ENCODE results near the gene TMEM131. TPM values are rescaled to one million over a fixed set of nuclear protein-coding genes. Genes with fewer than 3 reads are reported as not detected.

The TMEM131 gene
- total RNA-seq, 4 donors from 2014 or later, result 24.1 to 44.6 (median 34.4) TPM

- ATAC-seq (ENCODE audit: low FRiP score) (no peak), DNase-seq (ENCODE audit: low spot score) (no peak)
- no peak for TF ChIP-seq CTCF (IDR thresholded peaks at IDR 0.05)
Measured at GRCh38 chr2:97781981-97782380, 213.8 kb downstream of the TMEM131 start.

DNA sequence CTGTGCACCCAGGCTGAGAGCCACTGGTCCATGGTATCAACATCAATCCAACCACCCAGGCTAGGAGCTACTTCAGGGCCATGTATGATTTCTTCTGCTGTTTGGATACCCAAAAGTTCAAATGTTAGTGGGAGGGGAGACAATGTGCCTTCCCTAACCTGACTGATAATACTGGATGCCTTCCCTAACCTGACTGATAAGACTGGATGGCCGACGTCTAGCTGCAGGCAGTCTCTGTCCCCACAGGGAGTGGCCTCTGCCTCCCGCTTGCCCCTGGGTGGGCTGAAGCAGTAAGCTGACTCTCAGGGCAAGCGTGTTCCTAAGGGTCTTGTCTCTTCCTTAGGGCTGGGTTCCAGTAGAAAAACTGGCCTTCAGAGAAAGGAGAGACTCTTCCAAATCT lies 216.6 kb downstream of the TMEM131 start:
- TF ChIP-seq CTCF (IDR thresholded peaks at IDR 0.05), result no peak
- no peak for ATAC-seq (ENCODE audit: low FRiP score)
- no peak for DNase-seq (ENCODE audit: low spot score)

DNA sequence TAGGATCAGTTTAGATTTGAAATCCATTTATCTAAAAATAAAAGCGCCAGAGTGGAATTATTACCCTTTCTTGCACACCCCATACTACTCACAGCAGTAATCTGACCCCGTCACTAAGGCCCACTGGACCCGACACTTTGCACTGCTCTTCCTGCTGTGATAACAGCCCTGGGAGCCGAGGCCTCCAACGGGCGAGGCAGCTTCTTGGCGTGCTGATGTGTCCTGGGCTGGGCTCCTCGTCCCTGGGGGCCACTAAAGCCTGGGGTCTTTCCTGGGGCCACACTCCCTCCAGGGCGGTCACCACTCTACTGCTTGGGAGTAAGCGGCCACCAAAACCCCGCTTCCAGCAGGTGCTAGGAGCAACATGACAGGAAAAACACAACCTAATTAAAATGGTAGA lies 220.7 kb downstream of the TMEM131 start:
- DNase-seq (ENCODE audit: low spot score), result no peak
- ATAC-seq (ENCODE audit: low FRiP score), result no peak
- TF ChIP-seq CTCF (IDR thresholded peaks at IDR 0.05), result no peak

DNA sequence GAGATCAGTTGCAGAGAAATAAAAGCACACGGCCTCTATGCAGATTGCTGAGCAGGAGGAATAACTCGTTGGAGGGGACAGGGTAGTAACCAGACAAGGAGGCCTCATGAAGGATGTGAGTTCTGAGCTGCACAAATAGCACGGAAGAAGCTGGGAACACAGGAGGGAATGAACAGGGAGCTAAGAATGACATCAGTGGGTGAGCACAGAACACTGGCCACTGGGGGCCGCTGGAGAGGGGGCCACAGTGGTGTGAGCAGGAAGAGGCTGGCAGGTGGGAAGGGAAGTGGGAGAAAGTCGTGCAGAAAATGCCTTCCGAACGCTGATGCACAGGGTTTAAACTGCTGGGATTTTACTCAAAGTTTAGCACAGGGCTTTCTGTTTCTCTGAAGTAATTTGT lies 221.3 kb downstream of the TMEM131 start:
- no peak for TF ChIP-seq CTCF (IDR thresholded peaks at IDR 0.05)
- DNase-seq (ENCODE audit: low spot score), result no peak
- no peak for ATAC-seq (ENCODE audit: low FRiP score)

GRCh38 chr2:97770445-97770844 lies 225.3 kb downstream of the TMEM131 start:
- TF ChIP-seq CTCF (IDR thresholded peaks at IDR 0.05), result no peak
- ATAC-seq (ENCODE audit: low FRiP score) (no peak), DNase-seq (ENCODE audit: low spot score) (no peak)

- DNase-seq (ENCODE audit: low spot score) (no peak), ATAC-seq (ENCODE audit: low FRiP score) (no peak)
- TF ChIP-seq CTCF (IDR thresholded peaks at IDR 0.05), result no peak
Measured at GRCh38 chr2:97769711-97770110, 226.0 kb downstream of the TMEM131 start.

DNA sequence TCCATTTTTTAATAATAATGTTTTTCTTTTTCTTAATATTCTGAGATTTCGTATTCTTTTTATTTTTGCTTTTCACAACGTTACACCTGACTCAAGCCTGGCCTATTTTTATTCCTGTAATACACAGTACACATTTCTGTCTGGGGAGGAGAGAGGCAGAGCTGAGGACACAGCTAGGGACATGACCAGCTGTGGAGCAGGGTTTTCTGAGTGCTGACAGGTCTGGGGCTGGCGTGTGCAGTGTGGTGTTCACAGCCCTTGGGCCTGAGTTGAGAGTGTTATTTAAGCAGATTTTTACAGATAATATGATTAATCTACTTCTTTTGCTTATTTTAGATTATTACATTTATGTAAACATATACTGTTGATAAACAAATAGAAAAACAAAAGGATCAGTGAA lies 226.4 kb downstream of the TMEM131 start:
- no peak for TF ChIP-seq CTCF (IDR thresholded peaks at IDR 0.05)
- no peak for ATAC-seq (ENCODE audit: low FRiP score)
- DNase-seq (ENCODE audit: low spot score), result no peak

Measured in omental fat pad (tissue), 4 donors.